Glutamatergic neuron (in vitro differentiated cells): Measurements from ENCODE around the gene BID. TPM values are rescaled to one million over a fixed set of nuclear protein-coding genes. Genes with fewer than 3 reads are reported as not detected.

Experiments
- DNase-seq: peaks from one replicate; pipeline ENCODE4 v3.0.0; 2022
- H3K27ac Mint-ChIP-seq: one replicate; pipeline ENCODE4 v1.8.0; 2020; ENCODE audit warnings: mild to moderate bottlenecking, mixed read lengths, inconsistent platforms; ENCODE audit not compliant: unreplicated experiment
- H3K27me3 Mint-ChIP-seq: one replicate; pipeline ENCODE4 v1.8.0; 2020; ENCODE audit warnings: mild to moderate bottlenecking, moderate library complexity, mixed read lengths, inconsistent platforms; ENCODE audit not compliant: unreplicated experiment
- H3K36me3 Mint-ChIP-seq: one replicate; pipeline ENCODE4 v1.8.0; 2020; ENCODE audit warnings: mild to moderate bottlenecking, mixed read lengths, inconsistent platforms; ENCODE audit not compliant: unreplicated experiment
- H3K4me1 Mint-ChIP-seq: one replicate; pipeline ENCODE4 v1.8.0; 2020; ENCODE audit warnings: mild to moderate bottlenecking, low read depth, mixed read lengths, inconsistent platforms; ENCODE audit not compliant: unreplicated experiment
- H3K4me3 Mint-ChIP-seq: one replicate; pipeline ENCODE4 v1.8.0; 2020; ENCODE audit warnings: mild to moderate bottlenecking, mixed read lengths, inconsistent platforms; ENCODE audit not compliant: unreplicated experiment
- H3K9me3 Mint-ChIP-seq: one replicate; pipeline ENCODE4 v1.8.0; 2020; ENCODE audit warnings: mild to moderate bottlenecking, moderate library complexity, mixed read lengths, inconsistent platforms; ENCODE audit not compliant: unreplicated experiment
- microRNA-seq: library from miRNA; unstranded; fragments of <30 nt; microRNA quantifications from one replicate; pipeline ENCODE4, GENCODE V29; 2020; ENCODE audit not compliant: unreplicated experiment
- total RNA-seq: library from RNA; stranded (reverse); fragmentation: NEBNext Ultra II Directional; extraction: Animal tissue kit (Norgen Biotek cat#: 25700); gene quantifications from one replicate; pipeline ENCODE4 v1.2.1, GENCODE V29; 2021; ENCODE audit not compliant: unreplicated experiment
- TF ChIP-seq, protein P1 (sequence below): fragments of 200-600 bp; sonication (generic); IDR thresholded peaks from one replicate; pipeline ENCODE4 v1.5.0; 2021; ENCODE audit not compliant: partially characterized antibody, unreplicated experiment

Gene BID
- total RNA-seq, 1 donor from 2014 or later: 18.5 TPM

DNA sequence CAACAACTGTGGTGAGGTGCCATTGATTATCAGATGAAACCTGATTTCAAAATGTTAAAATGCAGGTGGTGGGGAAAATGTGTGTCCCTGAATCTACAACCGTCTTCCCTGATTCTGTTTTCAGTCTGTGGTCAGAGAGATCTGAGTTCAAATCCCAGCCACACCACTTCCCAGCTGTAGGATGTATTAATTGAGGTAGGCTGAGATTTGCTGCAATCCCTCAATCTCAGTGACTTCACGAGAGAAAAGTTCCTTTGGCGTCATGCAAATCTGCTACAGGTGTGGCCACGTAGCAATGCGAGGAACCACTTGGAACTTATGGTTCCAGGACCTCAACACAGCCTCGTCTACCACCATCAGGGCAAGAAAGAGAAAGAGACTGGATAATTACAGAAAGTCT, 79.5 kb downstream of the BID start:
- Mint-ChIP-seq H3K4me3 (no peak overlapping the region), H3K36me3 (no peaks in the 10 kb centered on the region), H3K9me3 (no peaks in the 10 kb centered on the region), H3K4me1 (no peaks in the 10 kb centered on the region), H3K27ac (no peak overlapping the region), H3K27me3 (no peaks in the 10 kb centered on the region)
- TF ChIP-seq, protein P1, sequence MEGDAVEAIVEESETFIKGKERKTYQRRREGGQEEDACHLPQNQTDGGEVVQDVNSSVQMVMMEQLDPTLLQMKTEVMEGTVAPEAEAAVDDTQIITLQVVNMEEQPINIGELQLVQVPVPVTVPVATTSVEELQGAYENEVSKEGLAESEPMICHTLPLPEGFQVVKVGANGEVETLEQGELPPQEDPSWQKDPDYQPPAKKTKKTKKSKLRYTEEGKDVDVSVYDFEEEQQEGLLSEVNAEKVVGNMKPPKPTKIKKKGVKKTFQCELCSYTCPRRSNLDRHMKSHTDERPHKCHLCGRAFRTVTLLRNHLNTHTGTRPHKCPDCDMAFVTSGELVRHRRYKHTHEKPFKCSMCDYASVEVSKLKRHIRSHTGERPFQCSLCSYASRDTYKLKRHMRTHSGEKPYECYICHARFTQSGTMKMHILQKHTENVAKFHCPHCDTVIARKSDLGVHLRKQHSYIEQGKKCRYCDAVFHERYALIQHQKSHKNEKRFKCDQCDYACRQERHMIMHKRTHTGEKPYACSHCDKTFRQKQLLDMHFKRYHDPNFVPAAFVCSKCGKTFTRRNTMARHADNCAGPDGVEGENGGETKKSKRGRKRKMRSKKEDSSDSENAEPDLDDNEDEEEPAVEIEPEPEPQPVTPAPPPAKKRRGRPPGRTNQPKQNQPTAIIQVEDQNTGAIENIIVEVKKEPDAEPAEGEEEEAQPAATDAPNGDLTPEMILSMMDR: no peak
- DNase-seq: no peak

DNA sequence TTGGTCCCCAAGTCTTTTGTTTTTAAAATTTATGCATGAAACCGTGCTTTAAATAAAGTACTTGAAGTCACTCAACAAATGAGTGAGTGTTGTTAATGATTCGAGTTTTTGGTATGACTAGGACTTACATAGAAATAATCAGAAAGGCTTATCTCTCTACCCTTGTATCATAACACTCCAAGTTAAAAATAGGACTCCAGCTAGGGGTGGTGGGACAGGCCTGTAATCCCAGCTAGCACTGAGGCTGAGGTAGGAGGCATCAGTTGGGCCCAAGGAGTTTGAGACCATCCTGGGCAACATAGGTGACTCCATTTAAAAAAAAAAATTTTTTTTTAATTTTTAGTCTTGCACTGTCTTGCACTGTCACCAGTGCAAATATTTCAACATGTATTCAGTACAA, 80.1 kb downstream of the BID start:
- H3K4me3 Mint-ChIP-seq: no peak overlapping the region
- H3K9me3 Mint-ChIP-seq: no peaks in the 10 kb centered on the region
- no peaks in the 10 kb centered on the region for H3K36me3 Mint-ChIP-seq
- no peak overlapping the region for H3K27ac Mint-ChIP-seq
- no peak for DNase-seq
- H3K4me1 Mint-ChIP-seq: no peaks in the 10 kb centered on the region
- no peaks in the 10 kb centered on the region for H3K27me3 Mint-ChIP-seq
- TF ChIP-seq, protein P1: no peak

DNA sequence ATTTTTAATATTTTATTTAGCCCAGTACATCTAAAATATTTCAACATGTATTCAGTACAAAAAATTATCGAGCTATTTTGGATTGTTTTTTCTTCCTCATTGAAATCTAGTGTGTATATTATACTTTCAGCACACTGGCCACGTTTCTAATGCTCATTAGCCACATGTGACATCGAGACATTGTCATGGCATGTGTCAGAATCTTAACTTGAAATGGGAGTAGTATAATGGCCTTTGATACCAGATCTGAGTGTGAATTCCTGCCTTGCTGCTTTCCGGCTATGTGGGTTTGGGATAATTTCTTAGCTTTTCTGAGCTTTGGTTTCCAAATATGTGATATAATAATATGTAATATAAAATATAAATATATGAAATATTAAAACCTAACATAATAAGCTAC, 81.4 kb downstream of the BID start:
- Mint-ChIP-seq H3K4me1 (no peaks in the 10 kb centered on the region), H3K27me3 (no peaks in the 10 kb centered on the region), H3K9me3 (no peaks in the 10 kb centered on the region), H3K27ac (no peak overlapping the region), H3K4me3 (no peak overlapping the region), H3K36me3 (no peaks in the 10 kb centered on the region)
- no peak for DNase-seq
- TF ChIP-seq, protein P1: no peak

DNA sequence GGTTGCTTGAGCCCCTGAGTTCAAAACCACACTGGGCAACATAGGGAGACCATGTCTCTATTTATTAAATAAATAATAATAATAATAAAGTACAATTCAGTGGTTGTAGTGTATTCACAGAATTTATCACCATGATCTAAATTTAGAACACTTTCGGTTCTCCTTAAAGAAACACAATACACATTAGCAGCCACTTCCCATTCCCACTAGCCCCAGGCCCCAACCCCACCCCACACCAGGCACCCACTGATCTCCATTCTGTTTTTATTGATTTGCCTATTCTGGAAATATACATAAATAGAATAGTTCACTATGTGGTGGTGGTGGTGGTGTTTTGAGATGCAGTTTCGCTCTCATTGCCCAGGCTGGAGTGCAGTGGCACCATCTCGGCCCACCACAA, 90.0 kb downstream of the BID start:
- Mint-ChIP-seq H3K36me3 (no peaks in the 10 kb centered on the region), H3K4me1 (no peaks in the 10 kb centered on the region), H3K4me3 (no peak overlapping the region), H3K27ac (no peak overlapping the region), H3K9me3 (peaks cover 1% of the 10 kb centered on the region), H3K27me3 (no peaks in the 10 kb centered on the region)
- DNase-seq: no peak
- TF ChIP-seq, protein P1: no peak

Small RNAs within 50 kb of the gene (microRNA-seq; reads per million reads assigned to microRNA genes)
- not detected for gene MIR3198-1

Other genes with a start within 250 kb of the BID start
- gene SLC25A18, start 211.0 kb downstream of the BID start, total RNA-seq: 6.4 TPM
- gene ATP6V1E1, start 145.7 kb downstream of the BID start, total RNA-seq: 112 TPM
- 42.6 TPM for gene BCL2L13, start 135.7 kb downstream of the BID start, total RNA-seq